Pons (tissue), 1 donor: Measurements from ENCODE around the gene PYGO2.

Experiments
- DNase-seq: peaks from one replicate; pipeline ENCODE4 v3.0.0-alpha.2; 2016; ENCODE audit warnings: low spot score

PYGO2 gene

DNA sequence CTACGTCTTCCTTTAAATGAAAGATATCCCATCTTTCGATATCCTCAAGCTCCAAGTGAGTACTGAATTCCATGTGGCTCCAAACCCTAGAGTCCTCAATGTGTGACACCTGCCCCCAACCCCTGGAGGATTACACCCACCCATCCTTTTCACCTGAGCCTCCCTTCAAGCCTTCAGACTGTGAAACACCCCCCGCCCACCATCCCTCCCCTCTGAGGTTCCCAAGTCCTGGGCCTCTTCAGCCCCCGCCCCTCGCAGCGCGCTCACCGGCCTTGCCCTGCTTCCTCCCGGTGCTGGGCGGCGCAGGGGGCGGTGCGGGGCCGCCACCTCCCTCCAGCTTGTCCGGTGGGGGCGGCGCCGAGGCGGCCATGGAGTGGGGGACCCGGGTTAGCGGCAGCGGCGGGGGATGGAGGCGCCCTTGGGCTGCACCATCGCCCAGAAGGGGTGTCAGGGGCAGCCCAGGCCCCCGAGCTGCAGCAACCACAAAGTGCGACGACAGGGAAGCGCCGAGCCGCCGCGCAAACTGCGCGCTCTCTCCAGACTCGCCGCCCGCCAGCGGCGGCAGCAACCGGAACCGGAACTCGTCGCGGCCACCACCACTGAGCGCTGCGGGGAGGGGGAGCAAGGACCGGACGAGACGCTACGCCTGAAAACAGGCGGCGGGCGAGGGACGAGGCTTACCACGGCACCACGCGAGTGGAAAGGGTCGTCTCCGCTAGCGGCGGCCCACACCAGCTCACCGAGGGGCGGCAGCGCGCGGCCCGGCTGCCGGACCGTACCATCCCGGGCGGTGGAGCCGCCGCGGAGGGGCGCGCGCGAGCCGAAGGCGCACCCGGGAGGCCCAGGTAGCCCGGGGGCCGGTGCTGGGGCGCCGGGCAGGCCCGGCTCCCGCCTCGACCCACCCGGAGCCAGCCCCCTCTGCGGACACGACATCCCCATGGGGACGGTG lies at the start of gene PYGO2:
TSS of gene PYGO2 (minus strand) at position 576 of the 949 bp plus-strand sequence. CDS start at position 370, 206 bp downstream.
- no peak for DNase-seq

DNA sequence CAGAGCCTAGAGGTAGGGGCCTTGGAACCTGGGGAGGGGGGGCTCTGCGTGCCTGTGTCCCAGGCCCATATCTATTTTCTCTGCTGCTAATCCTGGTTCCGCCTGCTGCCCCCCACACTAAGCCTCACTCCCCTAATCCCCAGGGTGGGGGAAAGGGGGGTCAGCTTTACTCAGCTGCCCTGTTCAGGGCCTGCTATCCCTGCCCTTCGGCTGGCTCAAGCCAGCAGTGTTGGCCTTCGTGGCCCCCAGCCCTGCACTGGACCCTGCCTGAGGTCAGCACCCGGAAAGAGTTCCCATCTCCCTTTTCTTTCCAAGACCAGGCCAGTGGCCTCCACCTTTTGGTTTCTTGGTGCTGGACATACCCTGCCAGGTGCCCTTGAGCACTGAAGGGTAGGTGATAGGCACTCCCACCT lies 49.4 kb upstream of the PYGO2 start:
- no peak for DNase-seq

GRCh38 chr1:155010211-155010918 lies 48.8 kb upstream of the PYGO2 start:
- DNase-seq, result no peak

- no peak for DNase-seq
Measured at GRCh38 chr1:155009742-155010141, 48.2 kb upstream of the PYGO2 start.

DNA sequence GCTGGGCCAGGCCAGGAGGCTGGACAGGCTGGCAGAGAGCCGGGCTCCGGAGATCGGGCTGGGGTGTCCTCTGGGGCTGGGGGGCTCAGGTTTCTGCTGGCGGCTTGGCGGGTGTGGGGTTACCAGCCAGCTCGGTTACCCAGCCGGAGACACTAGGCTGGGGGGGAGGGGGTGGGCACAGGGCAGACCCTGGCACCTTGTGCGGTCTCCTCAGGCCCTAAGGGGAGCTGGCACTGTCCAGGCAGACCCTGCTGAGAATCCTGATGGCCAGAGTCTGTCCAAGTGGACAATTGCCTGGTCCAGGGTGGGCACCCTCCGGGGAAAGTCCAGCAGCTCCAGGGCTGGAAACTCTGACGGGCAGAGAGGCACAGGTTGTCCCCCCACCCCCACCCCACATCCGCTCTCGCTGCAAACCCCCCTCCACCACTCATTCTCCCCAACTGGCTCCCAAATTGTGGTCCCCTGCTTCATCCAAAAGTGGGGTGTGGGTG lies 47.7 kb upstream of the PYGO2 start:
- DNase-seq, result no peak

DNA sequence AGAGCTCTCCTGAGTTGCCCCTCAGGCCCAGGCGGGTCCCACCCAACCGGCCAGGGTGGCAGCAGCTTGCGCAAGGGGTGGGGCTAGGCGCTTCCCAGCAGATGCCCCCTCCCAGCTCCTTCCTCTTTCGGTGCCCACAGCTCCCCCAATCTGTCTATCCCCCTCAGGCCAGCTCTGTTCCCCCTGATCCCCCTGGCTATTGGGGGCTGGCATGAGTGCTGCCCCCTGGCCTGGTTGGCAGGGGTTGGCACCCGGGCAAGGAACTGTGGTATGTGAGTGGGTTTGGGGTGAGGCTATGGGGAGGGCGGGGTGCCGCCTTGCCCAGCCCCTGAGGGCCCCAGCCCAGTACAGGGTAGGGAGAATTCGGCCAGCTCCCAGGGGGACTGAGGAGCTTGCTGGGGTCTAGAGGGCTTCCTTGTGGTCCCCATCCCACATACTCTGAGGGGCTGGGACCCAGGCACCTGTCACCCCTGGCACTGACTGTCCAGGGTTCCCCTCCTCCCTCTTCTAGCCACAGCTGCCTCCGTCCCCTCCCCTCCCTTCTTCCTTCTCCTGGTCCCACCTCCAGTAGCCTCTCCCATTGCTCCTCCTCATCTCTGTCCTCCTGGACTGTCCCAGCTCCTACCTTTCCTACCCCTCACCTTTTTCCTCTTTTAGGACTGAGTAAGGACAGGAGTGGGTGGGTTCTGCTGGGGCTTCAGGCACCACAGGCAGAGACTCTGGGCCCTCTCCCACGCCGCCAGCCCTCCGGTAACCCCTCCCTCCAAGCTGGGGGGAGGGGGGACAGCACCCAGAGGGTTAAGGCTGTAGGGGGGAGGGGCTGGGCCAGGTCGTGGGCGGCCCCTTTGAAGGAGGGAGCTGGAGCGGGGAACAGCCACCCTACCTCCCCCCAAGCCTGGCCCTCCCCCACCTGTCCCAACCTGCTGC lies 46.7 kb upstream of the PYGO2 start:
- DNase-seq, result no peak

DNA sequence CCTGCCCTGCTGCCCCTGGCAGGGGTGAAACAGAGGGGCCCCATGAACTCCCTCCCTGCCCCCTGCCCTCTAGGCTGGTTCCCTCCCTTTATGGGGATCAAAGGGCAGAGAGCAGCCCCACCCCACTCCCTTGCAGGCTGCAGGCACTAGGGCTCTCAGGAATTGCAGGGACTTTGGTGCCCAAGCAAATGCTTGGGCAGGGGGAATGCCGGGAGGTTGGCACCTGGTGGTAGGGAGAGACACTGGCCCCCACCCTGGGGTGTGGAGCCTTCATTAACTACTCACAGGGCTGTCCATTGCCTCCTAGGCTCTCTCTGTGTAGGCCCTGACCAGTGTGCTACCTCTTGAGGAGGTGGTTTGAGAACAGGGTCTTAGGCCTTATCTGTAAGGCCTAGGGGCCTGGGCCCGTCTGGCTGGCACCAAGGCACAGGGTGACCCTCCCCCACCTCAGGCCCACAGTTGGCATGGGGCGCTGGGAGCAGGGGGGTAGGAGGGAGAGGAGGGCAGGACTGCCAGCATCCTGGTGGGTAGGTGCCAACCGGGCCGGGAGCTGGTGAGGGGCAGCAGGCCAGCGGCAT lies 45.8 kb upstream of the PYGO2 start:
- peak; percentile 43 for DNase-seq

- peak; percentile 70 for DNase-seq
Measured at GRCh38 chr1:155006601-155007101, 45.1 kb upstream of the PYGO2 start.

GRCh38 chr1:155005076-155006011 lies 43.8 kb upstream of the PYGO2 start:
- peak; percentile 79 for DNase-seq

- peak; percentile 69 for DNase-seq
Measured at GRCh38 chr1:155004352-155005075, 42.9 kb upstream of the PYGO2 start.

- peak; percentile 67 for DNase-seq
Measured at GRCh38 chr1:155003766-155004351, 42.3 kb upstream of the PYGO2 start.

DNA sequence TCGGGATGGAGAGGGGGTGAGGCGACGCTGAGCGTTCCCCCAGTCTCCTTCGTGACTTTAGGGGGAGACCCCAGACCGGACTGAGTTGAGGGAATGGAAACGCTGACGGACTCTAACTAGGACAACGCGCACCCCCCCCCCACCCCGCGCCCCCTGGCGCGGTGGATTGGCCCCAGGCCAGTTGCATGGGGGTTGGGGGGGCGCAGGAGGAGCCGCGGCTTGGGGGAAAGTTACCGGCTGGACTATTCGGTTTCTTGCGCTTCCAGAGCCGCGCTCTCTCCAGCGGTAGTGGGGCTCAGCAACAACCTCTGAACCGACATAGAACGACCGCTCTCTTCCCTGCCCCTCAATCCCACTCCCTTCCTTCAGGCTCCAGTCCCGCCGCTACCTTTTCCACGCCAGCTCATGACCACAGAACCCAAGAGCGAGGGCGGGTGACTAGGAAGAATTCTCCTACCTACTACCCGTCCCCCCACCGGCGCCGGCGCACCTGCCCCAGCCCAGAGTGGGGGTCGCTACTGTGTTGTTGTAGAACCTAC lies 41.7 kb upstream of the PYGO2 start:
- no peak for DNase-seq

- peak; percentile 45 for DNase-seq
Measured at GRCh38 chr1:155002464-155003226, 41.1 kb upstream of the PYGO2 start, which contains the start of gene ZBTB7B. ZBTB7B (plus strand) TSS chr1:155002802; CDS start chr1:155014661, 11,859 bp downstream.

- peak; percentile 99 for DNase-seq
Measured at GRCh38 chr1:155001675-155002463, 40.3 kb upstream of the PYGO2 start.

- no peak for DNase-seq
Measured at GRCh38 chr1:155001425-155001674, 39.8 kb upstream of the PYGO2 start.

GRCh38 chr1:155000726-155001424 lies 39.3 kb upstream of the PYGO2 start:
- peak; percentile 83 for DNase-seq

GRCh38 chr1:155000411-155000725 lies 38.8 kb upstream of the PYGO2 start:
- no peak for DNase-seq
